Measurements from ENCODE around the gene PARN.
A peak's percentile ranks its signal among the peaks of the same experiment; 100 is the strongest.
"Not testable (repeated sequence)": the region's sequence is repeated elsewhere in the genome, so short reads cannot be mapped to it uniquely, and the experiment has no call there.

PARN gene

DNA sequence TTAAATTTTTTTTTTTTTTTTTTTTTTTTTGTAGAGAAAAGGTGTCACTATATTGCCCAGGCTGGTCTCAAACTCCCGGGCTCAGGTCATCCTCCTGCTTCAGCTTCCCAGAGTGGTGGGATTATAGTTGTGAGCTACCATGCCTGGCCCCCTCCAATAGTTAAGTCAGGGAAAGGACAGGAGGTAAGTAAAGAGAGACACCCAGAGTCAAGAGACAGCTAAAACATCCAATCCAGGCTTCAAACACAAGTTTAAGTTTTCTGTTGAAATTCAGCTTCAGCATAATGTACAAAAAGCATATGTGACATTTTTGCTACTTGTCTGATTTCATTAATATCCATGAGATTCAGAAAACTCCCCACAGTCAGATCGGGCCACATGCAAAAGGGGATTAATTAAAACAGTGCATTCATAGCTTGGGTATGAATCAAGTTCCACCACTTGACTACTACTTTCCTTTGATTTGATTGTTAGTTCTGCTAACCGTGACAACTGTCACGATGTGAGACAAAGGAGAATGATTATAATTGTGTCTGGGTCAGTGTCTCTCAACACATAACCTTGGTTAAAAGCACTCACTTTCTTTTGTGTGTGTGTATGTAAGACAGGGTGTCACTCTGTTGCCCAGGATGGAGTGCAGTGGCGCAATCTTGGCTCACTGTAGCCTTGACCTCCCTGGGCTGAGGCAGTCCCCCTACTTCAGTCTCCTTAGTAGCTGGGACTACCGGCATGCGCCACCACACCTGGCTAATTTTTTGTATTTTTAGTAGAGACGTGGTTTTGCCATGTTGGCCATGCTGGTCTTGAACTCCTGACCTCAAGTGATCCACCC, 184.9 kb downstream of the PARN start:
- no peak overlapping the region for H3K4me3 ChIP-seq
- no peak for DNase-seq (ENCODE audit: low spot score)
- TF ChIP-seq, protein P1, sequence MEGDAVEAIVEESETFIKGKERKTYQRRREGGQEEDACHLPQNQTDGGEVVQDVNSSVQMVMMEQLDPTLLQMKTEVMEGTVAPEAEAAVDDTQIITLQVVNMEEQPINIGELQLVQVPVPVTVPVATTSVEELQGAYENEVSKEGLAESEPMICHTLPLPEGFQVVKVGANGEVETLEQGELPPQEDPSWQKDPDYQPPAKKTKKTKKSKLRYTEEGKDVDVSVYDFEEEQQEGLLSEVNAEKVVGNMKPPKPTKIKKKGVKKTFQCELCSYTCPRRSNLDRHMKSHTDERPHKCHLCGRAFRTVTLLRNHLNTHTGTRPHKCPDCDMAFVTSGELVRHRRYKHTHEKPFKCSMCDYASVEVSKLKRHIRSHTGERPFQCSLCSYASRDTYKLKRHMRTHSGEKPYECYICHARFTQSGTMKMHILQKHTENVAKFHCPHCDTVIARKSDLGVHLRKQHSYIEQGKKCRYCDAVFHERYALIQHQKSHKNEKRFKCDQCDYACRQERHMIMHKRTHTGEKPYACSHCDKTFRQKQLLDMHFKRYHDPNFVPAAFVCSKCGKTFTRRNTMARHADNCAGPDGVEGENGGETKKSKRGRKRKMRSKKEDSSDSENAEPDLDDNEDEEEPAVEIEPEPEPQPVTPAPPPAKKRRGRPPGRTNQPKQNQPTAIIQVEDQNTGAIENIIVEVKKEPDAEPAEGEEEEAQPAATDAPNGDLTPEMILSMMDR (IDR thresholded peaks at IDR 0.05) = no peak
- no peak overlapping the region for H3K27ac ChIP-seq

DNA sequence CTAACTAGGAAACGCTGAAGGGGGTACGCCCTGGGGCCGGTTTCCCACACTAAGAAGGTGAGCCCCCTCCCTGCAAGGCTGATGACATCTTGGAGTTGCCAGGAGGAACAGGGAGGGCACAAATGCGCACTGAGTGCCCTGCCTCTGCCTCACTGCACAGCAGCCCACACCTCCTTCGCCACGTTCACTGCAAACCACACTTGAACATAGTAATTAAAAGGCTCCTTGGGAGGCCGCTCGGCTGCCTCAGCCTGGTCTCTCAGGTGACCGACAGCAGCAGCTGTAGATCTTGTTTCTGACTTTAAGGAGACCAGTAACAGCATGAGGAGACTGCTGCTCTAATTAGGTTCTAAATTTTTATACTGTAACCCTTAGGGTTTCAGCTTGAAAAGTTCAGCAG, 188.5 kb downstream of the PARN start:
- not testable (repeated sequence) for DNase-seq (ENCODE audit: low spot score); H3K27ac ChIP-seq; H3K4me3 ChIP-seq

DNA sequence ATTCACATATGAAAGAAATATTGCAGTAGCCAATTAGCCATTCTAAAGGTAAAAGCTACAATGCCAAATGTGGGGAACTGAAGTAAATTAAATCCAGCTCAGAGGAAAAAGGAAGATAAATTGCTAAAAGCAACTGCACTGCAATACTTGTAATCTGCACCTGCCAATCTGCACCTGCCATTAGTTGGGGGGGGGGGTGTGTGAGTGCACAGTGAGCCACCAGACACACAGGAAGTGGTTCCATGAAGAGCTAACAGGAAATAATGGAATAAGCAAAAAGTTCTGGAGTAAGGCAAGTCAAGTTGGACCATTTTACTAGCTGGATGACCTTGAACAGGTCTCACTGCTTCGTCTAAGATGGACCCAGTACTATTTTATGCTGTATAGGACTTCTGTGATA, 191.8 kb downstream of the PARN start:
- H3K4me3 ChIP-seq = no peak overlapping the region
- no peak for DNase-seq (ENCODE audit: low spot score)
- TF ChIP-seq, protein P1 (IDR thresholded peaks at IDR 0.05) = no peak
- no peak overlapping the region for H3K27ac ChIP-seq

- DNase-seq (ENCODE audit: low spot score) = no peak
- no peak overlapping the region for H3K4me3 ChIP-seq
- H3K27ac ChIP-seq = no peak overlapping the region
- TF ChIP-seq, protein P1 (IDR thresholded peaks at IDR 0.05) = no peak
Measured at GRCh38 chr16:14437426-14437825, 192.6 kb downstream of the PARN start.

DNA sequence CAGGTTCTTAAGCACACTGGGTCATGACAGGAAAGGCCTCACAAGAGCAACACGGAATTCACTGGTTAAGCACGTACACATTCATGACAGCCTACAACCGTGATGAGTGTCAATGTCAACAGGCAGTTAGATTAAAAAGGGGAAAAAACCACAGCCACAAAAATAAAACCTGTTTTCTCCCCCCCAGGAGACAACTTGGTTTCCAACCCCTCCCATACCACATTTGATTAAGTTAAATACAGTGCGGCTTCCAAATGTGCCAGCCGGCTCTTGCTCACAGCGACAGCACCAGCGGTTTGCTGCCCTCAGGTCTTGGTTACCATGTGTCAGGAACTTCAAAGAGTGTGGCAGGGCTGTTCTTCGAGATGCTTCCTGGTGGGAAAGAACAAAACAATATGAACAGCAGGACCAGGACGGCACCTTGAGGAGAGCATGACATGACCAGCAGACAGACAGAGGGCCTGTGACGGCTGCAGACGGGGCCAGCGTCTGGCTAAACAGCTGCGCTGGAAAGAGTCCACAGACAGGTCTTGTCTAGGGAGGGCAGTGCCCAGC, 193.6 kb downstream of the PARN start:
- DNase-seq (ENCODE audit: low spot score) = no peak
- H3K4me3 ChIP-seq = no peak overlapping the region
- TF ChIP-seq, protein P1 (IDR thresholded peaks at IDR 0.05) = no peak
- H3K27ac ChIP-seq = no peak overlapping the region

DNA sequence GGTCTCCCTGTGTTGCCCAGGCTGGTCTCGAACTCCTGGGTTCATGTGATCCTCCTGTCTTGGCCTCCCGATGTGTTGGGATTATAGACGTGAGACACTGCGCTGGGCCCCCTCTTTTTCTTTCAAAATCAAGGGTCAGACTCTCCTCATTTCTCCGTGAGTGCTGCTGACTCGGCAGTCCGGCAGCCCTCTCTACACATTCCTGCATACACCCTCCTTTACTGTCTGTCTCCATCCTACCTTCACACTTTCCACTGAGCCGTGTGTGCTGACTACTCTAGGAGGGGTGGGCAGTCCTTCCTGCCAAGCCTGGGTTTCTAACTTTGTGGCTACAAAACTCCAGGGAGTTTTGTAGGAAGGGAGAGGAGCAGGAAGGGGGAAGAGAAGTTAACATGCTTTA, 195.2 kb downstream of the PARN start:
- DNase-seq (ENCODE audit: low spot score) = no peak
- H3K27ac ChIP-seq = no peak overlapping the region
- TF ChIP-seq, protein P1 (IDR thresholded peaks at IDR 0.05) = no peak

GRCh38 chr16:14428971-14429637, 201.0 kb downstream of the PARN start:
- not testable (repeated sequence) for DNase-seq (ENCODE audit: low spot score); H3K27ac ChIP-seq; H3K4me3 ChIP-seq

More for the DNA sequence above, 195.2 kb downstream of the PARN start:
- no peak overlapping the region for H3K4me3 ChIP-seq

DNA sequence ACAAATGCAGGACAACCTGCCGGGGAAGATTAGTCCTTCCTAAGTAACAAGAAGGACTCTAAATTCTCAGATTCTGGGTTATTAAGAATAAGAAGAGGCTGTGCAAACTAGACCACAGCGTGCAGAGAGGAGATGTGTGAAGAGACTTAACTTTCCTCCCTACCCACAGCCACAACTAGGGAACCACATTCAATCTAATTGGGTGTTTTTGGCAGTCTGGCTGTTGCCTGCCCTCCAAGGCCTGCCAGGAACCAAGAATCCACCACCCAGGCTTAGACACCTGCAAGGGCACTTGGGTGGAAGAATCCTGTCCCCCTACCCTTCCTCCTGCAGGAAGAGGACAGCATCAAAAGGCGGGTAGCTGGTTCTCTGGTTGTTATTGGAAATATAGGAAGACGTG, 202.0 kb downstream of the PARN start:
- TF ChIP-seq, protein P1 (IDR thresholded peaks at IDR 0.05) = no peak
- no peak for DNase-seq (ENCODE audit: low spot score)

More for the DNA sequence above, 202.0 kb downstream of the PARN start:
- Histone ChIP-seq H3K4me3 (no peak overlapping the region), H3K27ac (peak overlapping the region in 1 of 2 donors; percentile 11)
